Spleen (tissue), 11 donors: Measurements from ENCODE around the gene TTLL5. TPM values are rescaled to one million over a fixed set of nuclear protein-coding genes. Genes with fewer than 3 reads are reported as not detected.

ENCODE experiments used
- DNase-seq: peaks from one replicate; pipeline ENCODE4 v3.0.0-alpha.2; 2020
- H3K27ac ChIP-seq, 8 donors: fragments of 200-600 bp; sonication (generic) in 7 of 8; 1 replicate in 4 of 8; 2 replicates in 4 of 8; pipeline versions ENCODE4 v1.5.0 to v1.8.0; 2016 to 2021; ENCODE audit warnings: inconsistent platforms in 4 of 8, mild to moderate bottlenecking in 4 of 8, moderate library complexity in 1 of 8
- H3K27me3 ChIP-seq, 7 donors: fragments of 200-600 bp; sonication (generic) in 6 of 7; replicated peaks in 1 of 7; 1 replicate in 4 of 7; 2 replicates in 3 of 7; pipeline versions ENCODE4 v1.5.0 to v1.8.0; 2016 to 2021; ENCODE audit warnings: inconsistent platforms in 3 of 7, mild to moderate bottlenecking in 1 of 7
- H3K36me3 ChIP-seq, 6 donors: fragments of 200-600 bp; sonication (generic) in 5 of 6; 1 replicate in 4 of 6; 2 replicates in 2 of 6; pipeline versions ENCODE4 v1.5.0 to v1.8.0; 2016 to 2021; ENCODE audit warnings: inconsistent platforms in 2 of 6
- H3K4me1 ChIP-seq, 6 donors: fragments of 200-600 bp; sonication (generic) in 5 of 6; 1 replicate in 3 of 6; 2 replicates in 3 of 6; pipeline versions ENCODE4 v1.5.0 to v1.8.0; 2016 to 2021; ENCODE audit warnings: inconsistent platforms in 3 of 6
- H3K4me3 ChIP-seq, 8 donors: fragments of 200-600 bp; sonication (generic) in 7 of 8; 1 replicate in 4 of 8; 2 replicates in 4 of 8; pipeline versions ENCODE4 v1.5.0 to v1.8.0; 2016 to 2021; ENCODE audit warnings: inconsistent platforms in 4 of 8, mild to moderate bottlenecking in 4 of 8, moderate library complexity in 2 of 8
- H3K9me3 ChIP-seq, 8 donors: fragments of 200-600 bp; sonication (generic) in 7 of 8; 1 replicate in 4 of 8; 2 replicates in 4 of 8; pipeline versions ENCODE4 v1.5.0 to v1.8.0; 2016 to 2021; ENCODE audit warnings: inconsistent platforms in 4 of 8
- CTCF ChIP-seq, 11 experiments: fragments of 200-600 bp in 7 of 11; fragments of 450-650 bp in 4 of 11; sonication (generic) in 4 of 11; IDR thresholded peaks in 8 of 11; conservative IDR thresholded peaks in 3 of 11; 1 replicate in 7 of 11; 2 replicates in 4 of 11; pipeline versions ENCODE4 v1.4.0 to v1.8.0; 2016 to 2021; ENCODE audit warnings: antibody characterized with exemption in 11 of 11, inconsistent platforms in 4 of 11, mild to moderate bottlenecking in 1 of 11
- POLR2A ChIP-seq, 3 donors: fragments of 450-650 bp; IDR thresholded peaks; one replicate each; pipeline ENCODE4 v1.5.1; 2017; ENCODE audit warnings: antibody characterized with exemption in 3 of 3, mild to moderate bottlenecking in 1 of 3
- POLR2AphosphoS5 ChIP-seq, 3 donors: sonication (generic); formaldehyde crosslinking; IDR thresholded peaks; one replicate each; pipeline ENCODE4 v1.5.1; 2017; ENCODE audit warnings: antibody characterized with exemption in 3 of 3
- WGBS, 5 donors: extraction: QIAGEN DNeasy Blood & Tissue Kit in 3 of 5; methylation state at CpG; one replicate each; pipeline versions ENCODE4 v1.1.5 to v1.1.7; 2013 to 2018; 5-methylcytosine and 5-hydroxymethylcytosine counted together
- intact Hi-C: fragments of 100-400 bp; cut with DNase I; formaldehyde crosslinking; loops from one replicate; pipeline ENCODE4 v1.15.0; 2023; ENCODE audit warnings: low total_unique reads
- polyA plus RNA-seq, 3 donors: library from polyadenylated mRNA; stranded (reverse); fragments of 200-250 nt; gene quantifications; one replicate each; pipeline ENCODE4 v1.2.1, GENCODE V29; 2013
- total RNA-seq, 7 donors: library from RNA; depleted of rRNA in 3 of 7; stranded (reverse); fragments of >200 nt in 3 of 7; fragmentation: NEBNext Ultra II Directional in 4 of 7; extraction: Animal tissue kit (Norgen Biotek cat#: 25700) in 4 of 7; gene quantifications; one replicate each; pipeline versions ENCODE4 v1.1.0 to v1.2.1, GENCODE V29; 2016 to 2021
- donor health status: healthy with polysubstance abuse.
- donor health status: DM: no; HTN: no; CAD: no; lungs with moderate emphysema.
- donor health status: DM: no; HTN: no; CAD: no.
- donor health status: Bipolar disorder and iron deficiency.
- donor health status: healthy.
- donor health status: DM: no; HTN: no; CAD: no.
- donor health status: DM: yes; HTN: yes; CAD: no.

The TTLL5 gene
- total and polyA plus RNA-seq, 10 donors = 4.5 to 44.1 (median 31.6) TPM

- intact Hi-C loops = no loop called here
- Histone ChIP-seq H3K4me3 (no peak overlapping the region), H3K9me3 (no peaks in the 10 kb centered on the region), H3K4me1 (peaks cover 0 to 8% (median 2%) of the 10 kb centered on the region in 6 donors), H3K27me3 (no peaks in the 10 kb centered on the region), H3K36me3 (peaks cover 0 to 89% (median 22%) of the 10 kb centered on the region in 6 donors), H3K27ac (peak overlapping the region in 7 of 8 donors; percentile 57 to 75 (median 68))
- DNase-seq = no peak
- TF ChIP-seq POLR2AphosphoS5 (IDR thresholded peaks at IDR 0.05) (peak in 2 of 3 donors; percentile 37 to 70), POLR2A (IDR thresholded peaks at IDR 0.05) (no peak)
- 77 to 87% (median 85%) methylated on average over 17 of the region's 17 CpGs for WGBS, 5 donors
Observed at GRCh38 chr14:75995372-75996041, 334.5 kb downstream of the TTLL5 start.

- TF ChIP-seq POLR2AphosphoS5 (IDR thresholded peaks at IDR 0.05) (no peak), POLR2A (IDR thresholded peaks at IDR 0.05) (no peak), CTCF (IDR thresholded peaks at IDR 0.05 in 8 of 11, conservative IDR thresholded peaks at IDR 0.05 in 3 of 11) (no peak)
- no peak for DNase-seq
- Histone ChIP-seq H3K4me1 (peaks cover 0 to 8% (median 2%) of the 10 kb centered on the region in 6 donors), H3K4me3 (no peak overlapping the region), H3K27me3 (no peaks in the 10 kb centered on the region), H3K27ac (peak overlapping the region in 6 of 8 donors; percentile 2 to 69 (median 52)), H3K9me3 (no peaks in the 10 kb centered on the region), H3K36me3 (peaks cover 0 to 92% (median 32%) of the 10 kb centered on the region in 6 donors)
- intact Hi-C loops = no loop called here
- 75 to 93% (median 78%) methylated on average over 1 of the region's 1 CpG for WGBS, 5 donors
Observed at GRCh38 chr14:75996488-75996887, 335.4 kb downstream of the TTLL5 start.

GRCh38 chr14:75999511-76000190 lies 338.6 kb downstream of the TTLL5 start:
- H3K27ac ChIP-seq = peak overlapping the region in 1 of 8 donors; percentile 17
- H3K4me1 ChIP-seq = peaks cover 0 to 7% (median 0%) of the 10 kb centered on the region in 6 donors
- TF ChIP-seq CTCF (IDR thresholded peaks at IDR 0.05 in 8 of 11, conservative IDR thresholded peaks at IDR 0.05 in 3 of 11) (no peak), POLR2A (IDR thresholded peaks at IDR 0.05) (no peak), POLR2AphosphoS5 (IDR thresholded peaks at IDR 0.05) (no peak)
- no peak for DNase-seq
- peaks cover 0 to 95% (median 42%) of the 10 kb centered on the region in 6 donors for H3K36me3 ChIP-seq
- H3K4me3 ChIP-seq = no peak overlapping the region
- 81 to 94% (median 90%) methylated on average over 6 of the region's 6 CpGs for WGBS, 5 donors
- H3K27me3 ChIP-seq = no peaks in the 10 kb centered on the region
- H3K9me3 ChIP-seq = peaks cover 0 to 16% (median 13%) of the 10 kb centered on the region in 8 donors
- intact Hi-C loops = no loop called here

GRCh38 chr14:76002383-76002782 lies 341.3 kb downstream of the TTLL5 start:
- Histone ChIP-seq H3K4me1 (no peaks in the 10 kb centered on the region), H3K27me3 (no peaks in the 10 kb centered on the region), H3K4me3 (no peak overlapping the region), H3K9me3 (peaks cover 0 to 27% (median 23%) of the 10 kb centered on the region in 8 donors), H3K36me3 (peaks cover 0 to 96% (median 53%) of the 10 kb centered on the region in 6 donors), H3K27ac (no peak overlapping the region)
- intact Hi-C loops = no loop called here
- TF ChIP-seq POLR2A (IDR thresholded peaks at IDR 0.05) (no peak), POLR2AphosphoS5 (IDR thresholded peaks at IDR 0.05) (no peak), CTCF (IDR thresholded peaks at IDR 0.05 in 8 of 11, conservative IDR thresholded peaks at IDR 0.05 in 3 of 11) (no peak)
- no peak for DNase-seq
- 71 to 94% (median 86%) methylated on average over 1 of the region's 1 CpG for WGBS, 5 donors

Other genes with a start within 250 kb of the TTLL5 start
- gene JDP2, start 233.2 kb upstream of the TTLL5 start, total RNA-seq = 100 to 1,000 TPM in 4 of 7 donors, 10 to 100 TPM in 3; 52.6 to 144 (median 123) TPM
- gene JDP2, start 233.2 kb upstream of the TTLL5 start, polyA plus RNA-seq = 10 to 100 TPM; 18.2 to 89.1 (median 32.2) TPM
- 10 to 100 TPM; 14.4 to 67.9 (median 28.0) TPM for gene BATF, start 138.8 kb upstream of the TTLL5 start, total RNA-seq
- 10 to 100 TPM; 39.5 to 49.2 (median 44.2) TPM for gene BATF, start 138.8 kb upstream of the TTLL5 start, polyA plus RNA-seq
- 10 to 100 TPM; 20.5 to 47.9 (median 35.5) TPM for gene FLVCR2, start 82.6 kb upstream of the TTLL5 start, total RNA-seq
- 1 to 10 TPM; 4.8 to 5.5 (median 5.0) TPM for gene FLVCR2, start 82.6 kb upstream of the TTLL5 start, polyA plus RNA-seq
- gene ERG28, start 370 bp upstream of the TTLL5 start, total RNA-seq = 1 to 10 TPM; 6.1 to 8.6 (median 7.1) TPM
- 10 to 100 TPM in 1 of 3 donors, 1 to 10 TPM in 2; 8.7 to 11.1 (median 9.4) TPM for gene ERG28, start 370 bp upstream of the TTLL5 start, polyA plus RNA-seq